ENCODE results near the gene PRCP. TPM values are rescaled to one million over a fixed set of nuclear protein-coding genes. Genes with fewer than 3 reads are reported as not detected.
A peak's percentile ranks its signal among the peaks of the same experiment; 100 is the strongest.
"Not testable (repeated sequence)": the region's sequence is repeated elsewhere in the genome, so short reads cannot be mapped to it uniquely, and the experiment has no call there.

PRCP gene
- total RNA-seq, 1 donor = 23.4 TPM

GRCh38 chr11:82873919-82874333 is 26.3 kb downstream of the PRCP start:
- no peak for DNase-seq (ENCODE audit: low read depth in 2 of 3, low spot score in 2 of 3)

- DNase-seq (ENCODE audit: low read depth in 2 of 3, low spot score in 2 of 3) = no peak
These were observed 27.7 kb downstream of the PRCP start for GRCh38 chr11:82872377-82873150.

GRCh38 chr11:82871646-82872045 is 28.6 kb downstream of the PRCP start:
- no peak for DNase-seq (ENCODE audit: low read depth in 2 of 3, low spot score in 2 of 3)

- no peak for DNase-seq (ENCODE audit: low read depth in 2 of 3, low spot score in 2 of 3)
These were observed 30.6 kb downstream of the PRCP start for GRCh38 chr11:82869657-82870056.

- DNase-seq (ENCODE audit: low read depth in 2 of 3, low spot score in 2 of 3) = peak; percentile 46 to 91 (median 83)
These were observed 32.6 kb downstream of the PRCP start for GRCh38 chr11:82867495-82868082.

GRCh38 chr11:82865841-82866240 is 34.4 kb downstream of the PRCP start:
- no peak for DNase-seq (ENCODE audit: low read depth in 2 of 3, low spot score in 2 of 3)

- peak in 2 of 3 donors; percentile 50 to 72 for DNase-seq (ENCODE audit: low read depth in 2 of 3, low spot score in 2 of 3)
These were observed 36.0 kb downstream of the PRCP start for GRCh38 chr11:82864268-82864667.

- DNase-seq (ENCODE audit: low read depth in 2 of 3, low spot score in 2 of 3) = no peak
These were observed 37.0 kb downstream of the PRCP start for GRCh38 chr11:82863209-82863608.

GRCh38 chr11:82862379-82862778 is 37.9 kb downstream of the PRCP start:
- no peak for DNase-seq (ENCODE audit: low read depth in 2 of 3, low spot score in 2 of 3)

GRCh38 chr11:82859750-82860149 is 40.5 kb downstream of the PRCP start:
- DNase-seq (ENCODE audit: low read depth in 2 of 3, low spot score in 2 of 3) = no peak

GRCh38 chr11:82858556-82859091 is 41.6 kb downstream of the PRCP start:
- DNase-seq (ENCODE audit: low read depth in 2 of 3, low spot score in 2 of 3) = no peak

- DNase-seq (ENCODE audit: low read depth in 2 of 3, low spot score in 2 of 3) = no peak
These were observed 42.1 kb downstream of the PRCP start for GRCh38 chr11:82858133-82858532.

GRCh38 chr11:82857145-82857544 is 43.1 kb downstream of the PRCP start:
- no peak for DNase-seq (ENCODE audit: low read depth in 2 of 3, low spot score in 2 of 3)

- DNase-seq (ENCODE audit: low read depth in 2 of 3, low spot score in 2 of 3) = no peak
These were observed 44.6 kb downstream of the PRCP start for GRCh38 chr11:82855616-82856015.

GRCh38 chr11:82854916-82855315 is 45.3 kb downstream of the PRCP start:
- not testable (repeated sequence) for DNase-seq (ENCODE audit: low read depth in 2 of 3, low spot score in 2 of 3)

- DNase-seq (ENCODE audit: low read depth in 2 of 3, low spot score in 2 of 3) = no peak
These were observed 46.0 kb downstream of the PRCP start for GRCh38 chr11:82854242-82854641.

- DNase-seq (ENCODE audit: low read depth in 2 of 3, low spot score in 2 of 3) = no peak
These were observed 51.4 kb downstream of the PRCP start for GRCh38 chr11:82848829-82849228.

GRCh38 chr11:82845356-82846353 is 54.6 kb downstream of the PRCP start:
- no peak for DNase-seq (ENCODE audit: low read depth in 2 of 3, low spot score in 2 of 3)

GRCh38 chr11:82843057-82843795 is 57.0 kb downstream of the PRCP start:
- DNase-seq (ENCODE audit: low read depth in 2 of 3, low spot score in 2 of 3) = no peak

- DNase-seq (ENCODE audit: low read depth in 2 of 3, low spot score in 2 of 3) = no peak
These were observed 58.2 kb downstream of the PRCP start for GRCh38 chr11:82842019-82842418.
